HEK293 (cell line): ENCODE results near the gene TNFRSF14.

Experiments used
- MZF1 ChIP-seq: fragments of 450-650 bp; formaldehyde crosslinking; IDR thresholded peaks from 2 replicates; pipeline ENCODE4 v1.5.1; 2017; ENCODE audit warnings: missing biosample characterization, missing genetic modification characterization, borderline replicate concordance
- SP3 ChIP-seq: fragments of 450-650 bp; formaldehyde crosslinking; IDR thresholded peaks from 2 replicates; pipeline ENCODE4 v1.5.1; 2016; ENCODE audit warnings: missing biosample characterization, missing genetic modification characterization
- ZFHX2 ChIP-seq: fragments of 450-650 bp; formaldehyde crosslinking; conservative IDR thresholded peaks from 2 replicates; pipeline ENCODE4 v1.5.1; 2016; ENCODE audit warnings: missing biosample characterization, missing genetic modification characterization
- ZNF121 ChIP-seq: fragments of 450-650 bp; formaldehyde crosslinking; IDR thresholded peaks from 2 replicates; pipeline ENCODE4 v1.5.1; 2016; ENCODE audit warnings: missing biosample characterization, missing genetic modification characterization
- ZNF248 ChIP-seq: fragments of 450-650 bp; formaldehyde crosslinking; IDR thresholded peaks from 2 replicates; pipeline ENCODE4 v1.5.1; 2017; ENCODE audit warnings: missing biosample characterization, missing genetic modification characterization
- ZNF311 ChIP-seq: fragments of 450-650 bp; formaldehyde crosslinking; IDR thresholded peaks from 2 replicates; pipeline ENCODE4 v1.5.1; 2017; ENCODE audit warnings: missing biosample characterization, missing genetic modification characterization, borderline replicate concordance
- ZNF335 ChIP-seq: fragments of 450-650 bp; formaldehyde crosslinking; conservative IDR thresholded peaks from 2 replicates; pipeline ENCODE4 v1.5.1; 2016; ENCODE audit warnings: missing biosample characterization, missing genetic modification characterization
- ZNF423 ChIP-seq: fragments of 450-650 bp; formaldehyde crosslinking; IDR thresholded peaks from 2 replicates; pipeline ENCODE4 v1.5.1; 2016; ENCODE audit warnings: missing biosample characterization, missing genetic modification characterization
- ZNF48 ChIP-seq: fragments of 450-650 bp; formaldehyde crosslinking; IDR thresholded peaks from 2 replicates; pipeline ENCODE4 v1.5.1; 2016; ENCODE audit warnings: missing biosample characterization, missing genetic modification characterization
- ZNF488 ChIP-seq: fragments of 450-650 bp; formaldehyde crosslinking; IDR thresholded peaks from 2 replicates; pipeline ENCODE4 v1.5.1; 2016; ENCODE audit warnings: missing biosample characterization, missing genetic modification characterization
- ZNF544 ChIP-seq: fragments of 450-650 bp; formaldehyde crosslinking; IDR thresholded peaks from 2 replicates; pipeline ENCODE4 v1.5.0; 2017; ENCODE audit warnings: missing biosample characterization, missing genetic modification characterization
- ZNF555 ChIP-seq: fragments of 450-650 bp; formaldehyde crosslinking; conservative IDR thresholded peaks from 2 replicates; pipeline ENCODE4 v1.5.1; 2017; ENCODE audit warnings: missing biosample characterization, mild to moderate bottlenecking, missing genetic modification characterization, inconsistent platforms
- ZNF560 ChIP-seq: fragments of 450-650 bp; formaldehyde crosslinking; IDR thresholded peaks from 2 replicates; pipeline ENCODE4 v1.5.1; 2017; ENCODE audit warnings: missing biosample characterization, missing genetic modification characterization, borderline replicate concordance
- ZNF624 ChIP-seq: fragments of 450-650 bp; formaldehyde crosslinking; IDR thresholded peaks from 2 replicates; pipeline ENCODE4 v1.5.1; 2017; ENCODE audit warnings: missing biosample characterization, missing genetic modification characterization
- ZNF664 ChIP-seq: fragments of 450-650 bp; formaldehyde crosslinking; IDR thresholded peaks from 2 replicates; pipeline ENCODE4 v1.5.1; 2016; ENCODE audit warnings: missing biosample characterization, missing genetic modification characterization
- ZNF747 ChIP-seq: fragments of 450-650 bp; formaldehyde crosslinking; IDR thresholded peaks from 2 replicates; pipeline ENCODE4 v1.5.1; 2016; ENCODE audit warnings: missing biosample characterization, missing genetic modification characterization
- ZNF791 ChIP-seq: fragments of 450-650 bp; formaldehyde crosslinking; IDR thresholded peaks from 2 replicates; pipeline ENCODE4 v1.5.1; 2016; ENCODE audit warnings: missing biosample characterization, missing genetic modification characterization
- TF ChIP-seq, protein P1 (sequence below): fragments of 450-650 bp; formaldehyde crosslinking; IDR thresholded peaks from 2 replicates; pipeline ENCODE4 v1.5.1; 2016; ENCODE audit warnings: missing biosample characterization, missing genetic modification characterization
- TF ChIP-seq, protein P2 (sequence below): fragments of 450-650 bp; formaldehyde crosslinking; conservative IDR thresholded peaks from 2 replicates; pipeline ENCODE4 v1.5.1; 2016; ENCODE audit warnings: low read depth, missing biosample characterization, missing genetic modification characterization

The TNFRSF14 gene

GRCh38 chr1:2586154-2587070, 30.2 kb downstream of the TNFRSF14 start, which contains the start of gene PRXL2B (continued):
- TF ChIP-seq ZNF544 (tag by site-specific recombination) (no peak), ZNF48 (tag by site-specific recombination) (no peak), ZNF560 (tag by site-specific recombination) (no peak), ZNF624 (tag by site-specific recombination) (no peak), ZNF488 (tag by site-specific recombination) (no peak), ZNF791 (tag by site-specific recombination) (no peak), ZNF335 (tag by site-specific recombination) (peak; percentile 36; the same call in 1 of the 2 replicates), ZNF747 (tag by site-specific recombination) (no peak), SP3 (tag by site-specific recombination) (peak; percentile 96), ZNF423 (tag by site-specific recombination) (0 out of 2 replicates have a peak, but pooled peaks have one; percentile 34), ZNF248 (tag by site-specific recombination) (no peak), ZNF555 (no peak), ZFHX2 (tag by site-specific recombination) (peak; percentile 69), ZNF311 (no peak), ZNF121 (tag by site-specific recombination) (peak; percentile 92), ZNF664 (tag by site-specific recombination) (no peak), MZF1 (tag by site-specific recombination) (0 out of 2 replicates have a peak, but pooled peaks have one; percentile 28)
- TF ChIP-seq, protein P1, sequence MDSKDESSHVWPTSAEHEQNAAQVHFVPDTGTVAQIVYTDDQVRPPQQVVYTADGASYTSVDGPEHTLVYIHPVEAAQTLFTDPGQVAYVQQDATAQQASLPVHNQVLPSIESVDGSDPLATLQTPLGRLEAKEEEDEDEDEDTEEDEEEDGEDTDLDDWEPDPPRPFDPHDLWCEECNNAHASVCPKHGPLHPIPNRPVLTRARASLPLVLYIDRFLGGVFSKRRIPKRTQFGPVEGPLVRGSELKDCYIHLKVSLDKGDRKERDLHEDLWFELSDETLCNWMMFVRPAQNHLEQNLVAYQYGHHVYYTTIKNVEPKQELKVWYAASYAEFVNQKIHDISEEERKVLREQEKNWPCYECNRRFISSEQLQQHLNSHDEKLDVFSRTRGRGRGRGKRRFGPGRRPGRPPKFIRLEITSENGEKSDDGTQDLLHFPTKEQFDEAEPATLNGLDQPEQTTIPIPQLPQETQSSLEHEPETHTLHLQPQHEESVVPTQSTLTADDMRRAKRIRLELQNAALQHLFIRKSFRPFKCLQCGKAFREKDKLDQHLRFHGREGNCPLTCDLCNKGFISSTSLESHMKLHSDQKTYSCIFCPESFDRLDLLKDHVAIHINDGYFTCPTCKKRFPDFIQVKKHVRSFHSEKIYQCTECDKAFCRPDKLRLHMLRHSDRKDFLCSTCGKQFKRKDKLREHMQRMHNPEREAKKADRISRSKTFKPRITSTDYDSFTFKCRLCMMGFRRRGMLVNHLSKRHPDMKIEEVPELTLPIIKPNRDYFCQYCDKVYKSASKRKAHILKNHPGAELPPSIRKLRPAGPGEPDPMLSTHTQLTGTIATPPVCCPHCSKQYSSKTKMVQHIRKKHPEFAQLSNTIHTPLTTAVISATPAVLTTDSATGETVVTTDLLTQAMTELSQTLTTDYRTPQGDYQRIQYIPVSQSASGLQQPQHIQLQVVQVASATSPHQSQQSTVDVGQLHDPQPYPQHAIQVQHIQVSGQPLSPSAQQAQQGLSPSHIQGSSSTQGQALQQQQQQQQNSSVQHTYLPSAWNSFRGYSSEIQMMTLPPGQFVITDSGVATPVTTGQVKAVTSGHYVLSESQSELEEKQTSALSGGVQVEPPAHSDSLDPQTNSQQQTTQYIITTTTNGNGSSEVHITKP = peak; percentile 72
- TF ChIP-seq, protein P2, sequence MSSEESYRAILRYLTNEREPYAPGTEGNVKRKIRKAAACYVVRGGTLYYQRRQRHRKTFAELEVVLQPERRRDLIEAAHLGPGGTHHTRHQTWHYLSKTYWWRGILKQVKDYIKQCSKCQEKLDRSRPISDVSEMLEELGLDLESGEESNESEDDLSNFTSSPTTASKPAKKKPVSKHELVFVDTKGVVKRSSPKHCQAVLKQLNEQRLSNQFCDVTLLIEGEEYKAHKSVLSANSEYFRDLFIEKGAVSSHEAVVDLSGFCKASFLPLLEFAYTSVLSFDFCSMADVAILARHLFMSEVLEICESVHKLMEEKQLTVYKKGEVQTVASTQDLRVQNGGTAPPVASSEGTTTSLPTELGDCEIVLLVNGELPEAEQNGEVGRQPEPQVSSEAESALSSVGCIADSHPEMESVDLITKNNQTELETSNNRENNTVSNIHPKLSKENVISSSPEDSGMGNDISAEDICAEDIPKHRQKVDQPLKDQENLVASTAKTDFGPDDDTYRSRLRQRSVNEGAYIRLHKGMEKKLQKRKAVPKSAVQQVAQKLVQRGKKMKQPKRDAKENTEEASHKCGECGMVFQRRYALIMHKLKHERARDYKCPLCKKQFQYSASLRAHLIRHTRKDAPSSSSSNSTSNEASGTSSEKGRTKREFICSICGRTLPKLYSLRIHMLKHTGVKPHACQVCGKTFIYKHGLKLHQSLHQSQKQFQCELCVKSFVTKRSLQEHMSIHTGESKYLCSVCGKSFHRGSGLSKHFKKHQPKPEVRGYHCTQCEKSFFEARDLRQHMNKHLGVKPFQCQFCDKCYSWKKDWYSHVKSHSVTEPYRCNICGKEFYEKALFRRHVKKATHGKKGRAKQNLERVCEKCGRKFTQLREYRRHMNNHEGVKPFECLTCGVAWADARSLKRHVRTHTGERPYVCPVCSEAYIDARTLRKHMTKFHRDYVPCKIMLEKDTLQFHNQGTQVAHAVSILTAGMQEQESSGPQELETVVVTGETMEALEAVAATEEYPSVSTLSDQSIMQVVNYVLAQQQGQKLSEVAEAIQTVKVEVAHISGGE (tag by site-specific recombination) = no peak
